Measurements from ENCODE around the gene MAPK11. TPM values are rescaled to one million over a fixed set of nuclear protein-coding genes. Genes with fewer than 3 reads are reported as not detected.

MAPK11 gene
- polyA plus RNA-seq, 3 donors = 6.7 to 10.1 (median 8.9) TPM

GRCh38 chr22:50310031-50310722, 40.0 kb upstream of the MAPK11 start:
- DNase-seq (ENCODE audit: extremely low read depth in 1 of 11, low read depth in 9 of 11, low spot score in 4 of 11) = no peak

DNA sequence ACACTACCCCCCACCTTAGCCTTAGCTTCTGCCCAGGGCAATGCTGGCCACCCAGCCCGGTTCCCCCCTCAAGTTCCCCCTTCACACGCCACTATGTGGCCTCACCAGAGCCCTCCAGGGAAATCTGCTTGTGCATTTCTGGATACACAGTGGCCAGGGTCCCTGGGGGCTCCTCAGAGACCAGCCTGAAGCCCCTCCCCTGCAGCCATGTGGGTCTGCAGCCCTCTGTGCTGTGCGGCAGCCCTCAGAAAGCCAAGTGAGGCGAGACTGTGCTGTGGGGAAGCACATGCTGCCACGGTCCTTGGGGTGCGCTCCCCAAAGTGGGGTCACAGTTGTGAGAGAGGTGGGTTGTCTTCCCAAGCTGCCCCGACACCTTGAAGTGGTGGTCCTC, 39.4 kb upstream of the MAPK11 start:
- no peak for DNase-seq (ENCODE audit: extremely low read depth in 1 of 11, low read depth in 9 of 11, low spot score in 4 of 11)

GRCh38 chr22:50308986-50309600, 38.9 kb upstream of the MAPK11 start:
- DNase-seq (ENCODE audit: extremely low read depth in 1 of 11, low read depth in 9 of 11, low spot score in 4 of 11) = no peak

GRCh38 chr22:50308597-50308935, 38.4 kb upstream of the MAPK11 start:
- DNase-seq (ENCODE audit: extremely low read depth in 1 of 11, low read depth in 9 of 11, low spot score in 4 of 11) = peak in 1 of 11 donors; percentile 61

GRCh38 chr22:50307890-50308596, 37.9 kb upstream of the MAPK11 start:
- no peak for DNase-seq (ENCODE audit: extremely low read depth in 1 of 11, low read depth in 9 of 11, low spot score in 4 of 11)

DNA sequence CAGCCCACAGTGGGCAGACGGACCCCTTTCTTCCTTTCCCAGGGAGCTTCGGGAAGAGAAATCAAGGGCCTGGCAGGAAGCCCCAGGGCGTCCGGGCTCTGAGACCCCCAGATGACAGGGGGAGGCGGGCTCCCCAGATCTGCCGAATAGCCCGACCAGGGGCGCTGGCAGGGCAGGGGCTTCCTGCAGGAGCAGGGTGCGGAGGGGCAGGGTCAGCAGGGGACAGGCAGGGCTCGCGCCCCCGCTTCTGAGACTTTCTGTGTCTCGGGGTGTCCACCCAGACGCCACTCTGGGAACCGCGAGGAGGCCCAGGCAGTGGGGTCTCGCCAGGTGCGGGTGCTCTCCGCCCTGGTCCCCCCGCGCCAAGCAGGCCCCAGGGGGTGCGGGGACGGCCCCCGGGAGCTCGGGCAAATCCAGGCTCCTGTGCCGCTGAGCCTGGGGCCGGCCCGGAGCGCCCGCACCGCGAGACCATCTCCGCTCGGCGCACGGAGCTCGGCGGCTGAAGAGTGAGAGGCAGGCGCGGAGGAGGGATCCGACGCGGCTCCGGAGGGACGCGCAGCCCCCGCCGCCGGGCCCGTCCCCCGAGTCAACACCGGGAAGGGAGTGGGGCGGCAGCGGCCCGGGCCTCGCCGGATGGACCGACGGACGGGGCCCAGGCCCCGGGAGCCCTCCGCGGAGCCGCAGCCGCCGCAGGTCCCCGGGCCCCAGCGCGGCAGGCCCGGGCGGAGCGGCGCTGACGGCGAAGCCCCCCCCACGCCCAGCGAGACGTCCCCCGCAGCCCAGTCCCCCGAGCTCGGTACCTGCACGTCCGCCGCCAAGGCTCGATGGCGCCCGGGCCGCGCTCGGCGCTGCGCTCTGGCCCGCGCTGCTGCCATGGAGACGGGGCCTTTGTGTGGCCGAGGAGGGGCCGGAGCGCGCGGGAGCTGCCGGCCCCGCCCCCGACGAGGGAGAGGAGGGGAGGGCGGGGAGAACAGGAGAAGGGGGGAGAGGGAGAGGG, 36.9 kb upstream of the MAPK11 start, which contains the start of gene PLXNB2:
Gene PLXNB2, minus strand, starts transcription at position 894 of the 997 bp plus-strand sequence. CDS start 17,062 bp downstream, outside the sequence.
- peak in 8 of 11 donors; percentile 78 to 86 (median 84) for DNase-seq (ENCODE audit: extremely low read depth in 1 of 11, low read depth in 9 of 11, low spot score in 4 of 11)

DNA sequence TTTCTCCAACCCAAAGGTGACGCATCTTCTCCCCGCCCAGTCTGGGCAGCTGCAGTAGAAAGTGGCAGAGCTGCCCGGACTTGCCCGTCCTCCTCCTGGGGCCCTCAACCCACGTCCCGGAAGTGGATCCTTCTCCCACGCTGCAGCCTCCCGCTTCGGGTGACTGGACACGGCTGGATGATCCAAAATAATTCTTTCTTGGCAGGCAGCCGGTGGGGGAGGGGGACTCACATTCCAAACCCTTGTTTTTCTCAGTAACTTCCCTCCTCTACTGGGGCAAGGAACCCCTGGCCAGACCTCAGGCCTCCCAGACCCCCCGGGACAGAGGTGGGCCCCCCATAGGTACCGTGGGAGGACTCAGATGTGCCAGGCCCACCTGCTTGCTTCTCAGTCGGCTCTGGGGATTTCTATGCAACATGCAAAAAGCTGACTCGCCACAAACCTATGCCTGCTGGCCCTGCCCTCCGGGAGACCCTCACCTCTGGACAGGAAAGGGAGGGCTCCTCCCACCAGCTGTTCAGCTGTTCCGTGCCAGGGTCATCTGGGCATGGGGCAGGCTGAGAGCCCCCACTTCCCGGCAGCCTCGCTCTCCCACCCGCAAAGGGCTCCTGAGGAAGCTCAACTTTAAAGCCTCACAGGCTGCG, 35.9 kb upstream of the MAPK11 start:
- DNase-seq (ENCODE audit: extremely low read depth in 1 of 11, low read depth in 9 of 11, low spot score in 4 of 11) = peak; percentile 74 to 93 (median 85)

DNA sequence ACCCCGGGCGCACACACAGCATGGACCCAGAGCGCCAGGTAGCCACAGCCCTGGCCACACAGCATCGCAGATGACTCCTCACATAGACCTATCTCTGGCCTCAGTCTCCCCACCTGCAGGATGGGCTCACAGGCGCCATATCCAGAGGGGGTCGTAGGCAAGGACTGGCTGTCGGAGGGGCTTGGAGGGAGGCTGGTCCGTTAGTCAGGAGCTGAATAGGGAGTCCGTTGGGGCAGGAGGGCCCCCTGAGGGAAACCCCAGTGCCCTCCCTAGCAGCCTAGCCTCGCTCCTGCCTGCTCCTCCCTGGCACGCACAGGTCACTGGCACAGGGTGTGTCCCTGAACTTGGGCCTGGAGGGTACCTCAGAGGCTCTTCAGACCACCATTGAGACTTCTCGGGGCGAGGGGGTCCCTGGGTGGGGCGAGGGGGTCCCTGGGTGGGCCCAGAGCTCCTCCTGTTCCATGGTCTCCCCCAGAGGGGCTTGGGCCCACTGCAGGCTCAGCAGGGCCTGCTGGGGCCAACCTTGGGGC, 35.3 kb upstream of the MAPK11 start:
- no peak for DNase-seq (ENCODE audit: extremely low read depth in 1 of 11, low read depth in 9 of 11, low spot score in 4 of 11)

DNA sequence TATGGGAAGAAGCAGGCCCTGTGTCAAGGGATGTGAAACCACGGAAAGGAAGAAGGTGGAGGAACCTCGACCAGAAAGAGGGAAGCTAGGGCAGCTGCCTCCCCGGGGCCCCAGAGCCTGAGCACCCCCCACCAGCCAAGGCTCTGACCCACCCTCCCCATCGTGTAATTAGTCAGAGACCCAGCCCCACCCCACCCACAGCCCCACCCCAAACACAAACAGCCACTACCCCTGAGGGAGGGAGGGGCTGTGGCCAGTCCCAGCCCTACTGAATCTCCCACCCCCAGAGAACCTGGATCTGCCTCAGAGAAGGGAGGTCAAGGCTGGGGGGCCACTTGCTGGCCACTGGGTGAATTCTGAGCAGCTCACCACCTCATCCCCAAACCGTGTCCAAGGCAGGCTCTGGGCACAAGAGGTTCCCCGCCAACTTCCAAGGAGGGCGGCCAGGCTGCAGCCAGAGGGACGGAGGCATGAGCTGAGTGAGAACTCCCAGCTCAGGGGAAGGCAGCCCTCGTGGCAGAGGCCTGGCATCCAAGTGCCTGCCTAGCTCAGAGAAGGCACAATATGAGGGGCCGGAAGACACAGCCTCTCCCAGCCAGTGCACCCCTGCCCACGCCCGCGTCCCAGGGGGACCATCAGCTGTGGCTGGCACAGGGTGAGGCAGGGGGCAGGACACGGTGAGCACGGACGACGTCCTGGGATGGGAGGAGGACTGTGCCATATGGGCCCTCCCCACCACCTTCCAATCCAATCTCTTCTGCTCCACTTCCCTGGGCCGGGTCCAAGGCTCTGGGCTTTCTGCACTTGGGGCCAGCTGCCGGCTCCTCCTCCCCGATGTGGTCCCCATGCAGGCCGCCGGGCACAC, 34.6 kb upstream of the MAPK11 start:
- no peak for DNase-seq (ENCODE audit: extremely low read depth in 1 of 11, low read depth in 9 of 11, low spot score in 4 of 11)

GRCh38 chr22:50303848-50304527, 33.8 kb upstream of the MAPK11 start:
- no peak for DNase-seq (ENCODE audit: extremely low read depth in 1 of 11, low read depth in 9 of 11, low spot score in 4 of 11)

DNA sequence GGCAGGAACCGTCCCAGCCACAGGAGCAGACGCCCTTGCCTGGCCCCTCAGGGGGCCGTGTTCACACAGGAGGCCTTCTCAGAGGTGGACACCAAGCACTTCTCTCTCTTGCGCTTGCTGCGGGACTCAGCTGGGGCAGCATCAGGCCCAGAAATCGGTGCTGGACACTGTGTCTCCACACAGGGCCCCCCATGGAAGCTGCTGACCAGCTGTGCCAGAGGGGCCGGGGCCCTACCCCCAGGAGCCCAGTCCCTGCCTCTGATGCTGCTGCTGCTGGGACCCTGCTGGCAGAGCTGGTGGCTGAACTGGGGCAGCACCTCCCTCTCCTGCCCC, 33.3 kb upstream of the MAPK11 start:
- DNase-seq (ENCODE audit: extremely low read depth in 1 of 11, low read depth in 9 of 11, low spot score in 4 of 11) = no peak

GRCh38 chr22:50302564-50302963, 32.4 kb upstream of the MAPK11 start:
- no peak for DNase-seq (ENCODE audit: extremely low read depth in 1 of 11, low read depth in 9 of 11, low spot score in 4 of 11)

- no peak for DNase-seq (ENCODE audit: extremely low read depth in 1 of 11, low read depth in 9 of 11, low spot score in 4 of 11)
Observed at GRCh38 chr22:50302041-50302541, 31.9 kb upstream of the MAPK11 start.

DNA sequence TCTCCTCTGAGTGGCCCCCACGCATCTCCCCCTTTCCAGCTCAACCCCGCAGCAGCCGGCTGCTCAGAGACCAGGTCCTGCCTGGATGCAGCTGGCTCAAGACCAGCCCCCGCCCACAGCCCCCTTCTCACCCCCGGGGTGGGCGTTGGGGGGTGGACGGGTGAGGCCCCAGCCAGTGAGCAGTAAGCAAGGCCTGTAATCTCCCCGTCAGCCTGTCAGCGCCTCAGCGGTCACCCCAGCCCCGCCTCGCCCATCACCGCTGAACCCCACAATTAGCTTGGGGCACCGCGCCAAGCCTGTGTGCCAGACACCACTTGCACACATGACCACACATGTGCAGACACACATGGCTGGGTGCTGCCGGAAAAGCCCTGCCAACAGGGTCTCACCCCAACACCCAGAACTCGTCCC, 31.4 kb upstream of the MAPK11 start:
- DNase-seq (ENCODE audit: extremely low read depth in 1 of 11, low read depth in 9 of 11, low spot score in 4 of 11) = no peak

GRCh38 chr22:50300620-50301257, 30.6 kb upstream of the MAPK11 start:
- no peak for DNase-seq (ENCODE audit: extremely low read depth in 1 of 11, low read depth in 9 of 11, low spot score in 4 of 11)

Measured in renal cortex interstitium (tissue), 11 donors.